Right lobe of liver (tissue), 4 donors: ENCODE results near the gene INO80.

Source experiments
- POLR2A ChIP-seq: fragments of 450-650 bp; IDR thresholded peaks from one replicate; pipeline ENCODE4 v1.6.1; 2017; ENCODE audit warnings: antibody characterized with exemption, mild to moderate bottlenecking
- TF ChIP-seq, protein P1 (sequence below), 4 donors: fragments of 200-600 bp in 3 of 4; fragments of 450-650 bp in 1 of 4; IDR thresholded peaks; one replicate each; pipeline versions ENCODE4 v1.5.1 to v1.8.0; 2016 to 2022; ENCODE audit warnings: antibody characterized with exemption in 4 of 4, mild to moderate bottlenecking in 2 of 4
- donor health status: DM: no; HTN: no; CAD: no.
- donor health status: DM: no; HTN: no; CAD: no.
- donor health status: DM: no; HTN: yes; CAD: no.

DNA sequence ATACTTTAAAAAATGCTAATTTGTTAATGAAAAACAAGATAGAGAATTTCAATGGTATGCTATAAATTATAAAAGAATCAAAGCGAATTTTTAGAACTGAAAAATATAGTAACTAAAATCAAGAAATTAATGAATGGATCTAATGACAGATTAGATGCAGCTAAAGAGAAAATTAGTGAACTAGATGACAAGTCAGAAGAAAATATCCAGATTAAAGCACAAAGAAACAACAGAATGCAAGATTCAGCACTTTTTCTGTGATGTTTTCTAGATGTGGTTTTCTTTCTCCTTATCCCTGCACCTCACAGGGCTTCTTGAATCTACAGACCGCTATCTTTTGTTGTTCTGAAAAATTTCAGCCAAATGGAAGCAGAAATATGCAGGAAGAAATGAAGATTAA lies 54.4 kb downstream of the INO80 start:
- TF ChIP-seq, protein P1, sequence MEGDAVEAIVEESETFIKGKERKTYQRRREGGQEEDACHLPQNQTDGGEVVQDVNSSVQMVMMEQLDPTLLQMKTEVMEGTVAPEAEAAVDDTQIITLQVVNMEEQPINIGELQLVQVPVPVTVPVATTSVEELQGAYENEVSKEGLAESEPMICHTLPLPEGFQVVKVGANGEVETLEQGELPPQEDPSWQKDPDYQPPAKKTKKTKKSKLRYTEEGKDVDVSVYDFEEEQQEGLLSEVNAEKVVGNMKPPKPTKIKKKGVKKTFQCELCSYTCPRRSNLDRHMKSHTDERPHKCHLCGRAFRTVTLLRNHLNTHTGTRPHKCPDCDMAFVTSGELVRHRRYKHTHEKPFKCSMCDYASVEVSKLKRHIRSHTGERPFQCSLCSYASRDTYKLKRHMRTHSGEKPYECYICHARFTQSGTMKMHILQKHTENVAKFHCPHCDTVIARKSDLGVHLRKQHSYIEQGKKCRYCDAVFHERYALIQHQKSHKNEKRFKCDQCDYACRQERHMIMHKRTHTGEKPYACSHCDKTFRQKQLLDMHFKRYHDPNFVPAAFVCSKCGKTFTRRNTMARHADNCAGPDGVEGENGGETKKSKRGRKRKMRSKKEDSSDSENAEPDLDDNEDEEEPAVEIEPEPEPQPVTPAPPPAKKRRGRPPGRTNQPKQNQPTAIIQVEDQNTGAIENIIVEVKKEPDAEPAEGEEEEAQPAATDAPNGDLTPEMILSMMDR (IDR thresholded peaks at IDR 0.05) = no peak
- TF ChIP-seq POLR2A = no peak
